GM18907 (cell line): ENCODE measurements around the gene PSME3.

Source experiments
- ATAC-seq: cut with Tn5 transposase; IDR thresholded peaks from one replicate; pipeline ENCODE4 v1.9.1; 2021; ENCODE audit warnings: mild to moderate bottlenecking, moderate library complexity; ENCODE audit not compliant: unreplicated experiment

The PSME3 gene

DNA sequence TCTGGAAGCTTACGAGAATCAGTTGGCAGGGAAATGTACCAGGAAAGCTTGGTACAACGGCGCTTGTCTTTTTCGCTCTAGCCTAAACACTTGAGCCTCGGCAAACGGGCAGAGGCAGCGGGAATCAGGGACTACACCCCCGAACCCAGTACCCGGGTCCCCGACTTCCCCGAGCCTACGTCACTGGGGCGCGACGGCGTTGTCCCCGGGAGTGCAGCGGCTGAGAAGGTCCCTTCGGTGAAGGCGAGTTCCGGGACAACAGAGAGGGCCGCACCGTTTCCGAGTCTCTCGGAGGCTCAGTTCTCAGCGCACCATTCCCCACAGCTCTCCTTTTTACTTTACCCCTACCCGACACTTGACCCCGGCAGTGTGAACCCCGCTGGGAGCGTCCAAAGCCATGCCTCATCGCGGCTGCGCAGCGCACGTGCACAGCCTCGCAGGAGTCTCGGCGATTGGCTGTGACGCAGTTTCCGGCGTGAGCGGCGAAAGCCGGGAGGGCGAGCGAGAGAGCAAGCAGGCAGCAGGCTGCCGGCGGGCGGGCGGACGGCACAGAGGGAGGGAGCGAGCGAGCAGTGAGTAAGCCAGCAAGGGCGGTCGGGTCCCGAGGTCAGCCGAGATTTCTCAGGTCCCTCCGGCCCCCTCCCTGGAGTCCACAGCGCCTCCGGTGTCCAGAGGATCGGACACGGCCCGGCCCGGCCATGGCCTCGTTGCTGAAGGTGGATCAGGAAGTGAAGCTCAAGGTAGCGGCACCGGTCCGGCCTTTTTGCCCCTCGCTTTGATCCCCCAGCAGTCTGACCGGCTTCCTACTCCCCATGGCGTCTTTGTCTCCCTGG is at the start of gene PSME3:
Gene PSME3 (plus strand): TSS at position 464 of the 833 bp plus-strand sequence. CDS start 235 bp downstream, at position 699.
- ATAC-seq: peak; percentile 87

DNA sequence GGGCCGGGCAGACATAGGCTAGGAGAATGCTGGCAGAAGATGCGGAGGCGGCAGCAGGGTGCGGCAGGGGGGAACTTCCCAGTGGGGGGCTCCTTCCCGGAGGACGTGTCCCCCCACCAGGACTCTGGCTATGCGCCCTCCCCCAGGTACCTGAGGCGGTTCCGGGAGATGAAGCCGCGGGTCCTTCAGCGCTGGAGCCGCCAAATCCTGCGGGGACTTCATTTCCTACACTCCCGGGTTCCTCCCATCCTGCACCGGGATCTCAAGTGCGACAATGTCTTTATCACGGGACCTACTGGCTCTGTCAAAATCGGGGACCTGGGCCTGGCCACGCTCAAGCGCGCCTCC is 49.4 kb upstream of the PSME3 start:
- ATAC-seq: no peak

GRCh38 chr17:42784409-42784808 is 48.8 kb upstream of the PSME3 start:
- ATAC-seq: no peak

DNA sequence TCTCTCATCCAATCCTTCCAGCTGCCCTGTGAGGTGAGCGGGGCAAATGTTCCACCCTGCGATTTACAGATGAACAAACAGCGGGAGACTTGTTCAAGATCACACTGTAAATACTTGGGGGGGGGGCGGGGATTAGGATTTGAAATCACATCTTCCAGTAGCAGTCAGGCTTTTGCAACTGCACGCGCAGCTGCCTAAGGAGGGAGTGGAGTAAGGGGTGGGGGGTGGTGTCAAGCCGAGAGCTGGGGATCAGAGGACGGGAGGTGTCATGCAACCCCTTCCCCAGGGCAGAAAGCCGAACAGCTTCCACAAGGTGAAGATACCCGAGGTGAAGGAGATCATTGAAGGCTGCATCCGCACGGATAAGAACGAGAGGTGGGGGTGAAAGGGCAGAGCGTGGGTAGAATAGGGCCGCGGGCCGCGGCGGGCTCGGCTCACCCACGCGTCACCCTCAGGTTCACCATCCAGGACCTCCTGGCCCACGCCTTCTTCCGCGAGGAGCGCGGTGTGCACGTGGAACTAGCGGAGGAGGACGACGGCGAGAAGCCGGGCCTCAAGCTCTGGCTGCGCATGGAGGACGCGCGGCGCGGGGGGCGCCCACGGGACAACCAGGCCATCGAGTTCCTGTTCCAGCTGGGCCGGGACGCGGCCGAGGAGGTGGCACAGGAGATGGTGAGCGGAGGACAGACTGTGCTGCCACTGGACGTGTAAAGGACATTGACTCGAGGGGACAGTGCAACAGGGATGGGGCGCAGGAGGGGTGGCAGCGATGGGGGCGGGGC is 48.2 kb upstream of the PSME3 start:
- no peak for ATAC-seq

DNA sequence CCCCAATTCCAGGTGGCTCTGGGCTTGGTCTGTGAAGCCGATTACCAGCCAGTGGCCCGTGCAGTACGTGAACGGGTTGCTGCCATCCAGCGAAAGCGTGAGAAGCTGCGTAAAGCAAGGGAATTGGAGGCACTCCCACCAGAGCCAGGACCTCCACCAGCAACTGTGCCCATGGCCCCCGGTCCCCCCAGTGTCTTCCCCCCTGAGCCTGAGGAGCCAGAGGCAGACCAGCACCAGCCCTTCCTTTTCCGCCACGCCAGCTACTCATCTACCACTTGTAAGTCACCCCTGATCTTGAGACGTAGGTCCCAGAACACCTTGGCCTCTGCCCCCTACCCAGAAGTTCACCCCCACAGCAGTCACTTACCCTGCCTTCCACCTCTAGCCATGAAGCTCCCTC is 45.9 kb upstream of the PSME3 start:
- no peak for ATAC-seq

DNA sequence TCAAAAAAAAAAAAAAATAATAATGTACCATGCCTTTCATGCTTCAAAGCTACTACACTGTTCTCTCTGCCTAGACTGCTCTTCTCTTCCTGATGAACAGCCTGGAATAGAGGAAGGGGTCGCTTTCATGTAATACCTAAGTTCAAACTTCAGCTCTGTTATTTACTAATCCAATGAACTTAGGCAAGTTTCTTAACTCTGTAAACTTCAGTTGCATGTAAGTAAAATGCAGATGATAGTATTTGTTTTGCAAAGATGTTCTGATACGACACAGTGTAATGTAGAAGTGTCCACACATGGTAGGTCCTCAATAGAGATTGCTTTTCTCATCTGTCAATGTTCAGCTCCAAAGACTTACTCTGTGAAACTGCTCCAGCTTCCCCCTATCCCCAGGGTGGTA is 41.2 kb upstream of the PSME3 start:
- no peak for ATAC-seq

DNA sequence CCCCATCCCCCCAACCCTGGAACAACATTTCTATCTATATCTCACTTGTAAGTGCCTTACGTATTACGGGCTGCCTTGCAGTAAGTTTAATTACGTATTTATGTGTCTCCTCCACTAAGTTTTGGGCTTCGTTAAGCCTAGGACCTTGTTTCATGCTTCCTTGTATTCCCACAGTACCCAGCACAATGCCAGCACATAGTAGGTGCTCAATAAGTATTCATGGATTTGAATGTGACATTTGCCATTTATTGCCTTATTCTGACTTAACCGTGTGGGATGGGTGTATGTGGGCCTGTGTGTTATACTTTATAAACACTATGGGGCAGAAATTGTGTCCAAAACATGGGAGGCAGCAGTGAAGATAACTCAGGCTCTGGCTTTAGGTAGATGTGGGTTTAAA is 40.7 kb upstream of the PSME3 start:
- no peak for ATAC-seq

DNA sequence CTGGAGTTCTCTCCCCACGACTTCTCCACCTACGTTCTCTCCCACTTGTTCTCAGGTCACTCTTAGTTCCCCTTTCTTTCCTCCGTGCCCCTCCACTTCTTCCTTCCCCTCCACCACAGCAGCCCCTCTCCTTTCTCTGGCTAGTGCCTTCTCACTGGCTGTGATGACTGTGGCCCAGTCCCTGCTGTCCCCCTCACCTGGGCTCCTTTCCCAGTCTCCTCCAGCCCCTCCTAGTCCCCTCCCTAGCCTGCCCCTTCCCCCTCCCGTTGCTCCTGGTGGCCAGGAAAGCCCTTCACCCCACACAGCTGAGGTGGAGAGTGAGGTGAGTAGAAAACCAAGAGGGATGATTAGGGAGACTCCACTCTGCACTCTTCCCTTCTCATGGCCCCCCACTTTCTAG is 38.1 kb upstream of the PSME3 start:
- ATAC-seq: no peak

- no peak for ATAC-seq
Observed at GRCh38 chr17:42795465-42795864, 37.7 kb upstream of the PSME3 start.

GRCh38 chr17:42796066-42796758 is 37.0 kb upstream of the PSME3 start:
- ATAC-seq: no peak

DNA sequence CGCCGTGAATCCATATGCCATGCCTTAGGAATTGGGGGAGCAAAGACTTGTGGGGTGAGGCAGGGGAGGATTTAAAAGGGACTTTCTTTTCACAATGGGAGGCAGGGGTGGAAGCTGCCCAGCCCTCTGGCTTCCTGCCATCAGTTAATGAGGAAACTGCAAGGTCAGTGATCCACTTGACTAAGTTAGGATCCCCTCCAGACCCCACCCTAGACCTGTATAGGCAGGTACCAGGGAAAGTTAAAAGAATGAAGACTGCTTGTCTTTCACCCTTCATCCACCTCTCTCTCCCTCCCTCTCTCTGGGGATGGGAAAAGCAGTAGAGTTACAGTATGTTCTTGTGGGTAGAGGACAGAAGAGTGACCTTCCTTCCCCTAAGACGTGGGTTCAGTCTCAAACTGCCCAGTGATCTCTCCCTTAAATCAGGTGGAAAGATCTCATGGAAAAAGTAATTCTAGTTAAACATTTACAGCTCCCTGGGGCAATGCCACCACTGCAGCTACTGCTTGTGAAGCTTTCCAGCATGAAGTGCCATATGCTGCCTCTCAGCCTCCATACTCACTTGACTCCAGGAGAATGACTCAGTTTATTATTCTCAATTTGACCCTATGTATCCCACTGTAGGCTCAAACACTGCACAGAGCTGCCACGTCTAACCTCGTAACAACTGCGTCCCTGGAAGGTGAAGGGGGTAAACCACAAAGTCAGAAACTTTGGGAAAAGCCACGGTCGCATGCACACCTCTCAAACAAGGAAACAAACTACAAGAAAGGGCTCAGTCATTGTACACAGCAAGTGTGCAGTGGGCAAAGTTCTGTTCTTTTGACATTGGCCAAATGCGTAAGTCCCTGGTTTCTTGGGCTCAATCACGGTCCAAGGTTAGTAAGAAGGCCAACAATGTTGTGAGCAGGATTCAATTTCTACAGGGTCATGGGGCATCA is 35.9 kb upstream of the PSME3 start:
- ATAC-seq: no peak

- no peak for ATAC-seq
Observed at GRCh38 chr17:42798011-42798382, 35.2 kb upstream of the PSME3 start.

GRCh38 chr17:42798383-42799380 is 34.5 kb upstream of the PSME3 start, which contains the start of the genes CNTD1 and COA3:
Gene CNTD1 (plus strand): TSS chr17:42798861. CDS start chr17:42799068, 207 bp downstream.
Gene COA3 (minus strand): TSS chr17:42798704. CDS start chr17:42798681, 23 bp downstream.
- peak; percentile 77 for ATAC-seq

GRCh38 chr17:42803074-42803883 is 29.9 kb upstream of the PSME3 start:
- ATAC-seq: no peak

GRCh38 chr17:42804918-42805367 is 28.3 kb upstream of the PSME3 start:
- no peak for ATAC-seq

DNA sequence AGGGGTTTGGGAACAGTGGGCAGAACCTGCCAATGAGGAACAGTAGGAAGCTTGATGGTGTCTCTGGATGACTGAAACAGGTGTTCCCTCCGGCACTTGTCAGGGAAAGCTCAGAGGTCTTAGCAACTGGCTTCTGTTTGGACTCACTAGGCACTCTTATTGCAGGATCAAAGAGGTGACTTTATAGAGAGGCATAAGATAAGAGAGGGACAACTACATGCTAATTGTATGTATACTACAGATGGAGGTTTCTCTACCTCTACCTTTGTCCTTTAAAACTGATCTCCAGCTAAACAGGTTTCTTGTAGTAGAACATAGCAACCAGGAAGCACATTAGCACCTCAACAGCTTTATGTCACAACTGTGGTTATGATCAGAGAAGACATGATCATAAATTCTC is 26.9 kb upstream of the PSME3 start:
- ATAC-seq: no peak

DNA sequence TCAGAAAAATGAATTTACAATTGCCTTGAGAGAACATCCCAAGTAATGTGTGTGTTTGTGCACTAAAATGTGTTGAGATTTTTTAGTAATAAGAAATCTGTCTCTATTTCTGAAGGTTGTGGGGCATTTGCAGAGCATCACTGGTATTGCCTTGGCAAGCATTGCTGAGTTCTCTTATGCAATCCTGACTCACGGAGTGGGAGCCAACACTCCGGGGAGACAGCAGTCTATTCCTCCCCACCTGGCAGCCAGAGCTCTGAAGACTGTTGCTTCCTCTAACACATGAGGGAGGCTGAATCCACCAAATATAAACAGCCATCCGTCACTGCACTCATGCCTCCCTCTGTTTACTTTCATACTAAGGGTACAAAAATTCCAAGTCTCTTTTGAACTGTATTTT is 23.9 kb upstream of the PSME3 start:
- no peak for ATAC-seq
